Lung (tissue), 12 donors: ENCODE data around the gene PLVAP. TPM values are rescaled to one million over a fixed set of nuclear protein-coding genes. Genes with fewer than 3 reads are reported as not detected.

Experiments
- ATAC-seq: fragments of 200-7000 bp; cut with Tn5 transposase; one replicate; pipeline ENCODE4 v1.9.1; 2020; ENCODE audit warnings: moderate number of reproducible peaks; ENCODE audit not compliant: insufficient read depth, low FRiP score
- DNase-seq, 3 donors: peaks; one replicate each; pipeline ENCODE4 v3.0.0-alpha.2; 2013 to 2017
- H3K27ac ChIP-seq, 2 donors: one replicate each; pipeline ENCODE4 v1.5.1; 2013; ENCODE audit warnings: mild to moderate bottlenecking in 2 of 2, moderate library complexity in 2 of 2, control low read depth in 1 of 2, inconsistent platforms in 1 of 2, low read depth in 1 of 2, low read length in 1 of 2
- H3K27me3 ChIP-seq, 3 donors: one replicate each; pipeline ENCODE4 v1.5.1; 2013; ENCODE audit warnings: low read length in 2 of 3; ENCODE audit not compliant: control insufficient read depth in 3 of 3, insufficient read depth in 3 of 3
- H3K36me3 ChIP-seq, 4 donors: one replicate each; pipeline ENCODE4 v1.5.1; 2013; ENCODE audit warnings: low read length in 4 of 4, mild to moderate bottlenecking in 1 of 4, moderate library complexity in 1 of 4; ENCODE audit not compliant: control insufficient read depth in 4 of 4, insufficient read depth in 4 of 4
- H3K4me1 ChIP-seq, 5 donors: one replicate each; pipeline ENCODE4 v1.5.1; 2013; ENCODE audit warnings: low read length in 5 of 5, mild to moderate bottlenecking in 2 of 5, moderate library complexity in 1 of 5; ENCODE audit not compliant: control insufficient read depth in 5 of 5, insufficient read depth in 5 of 5
- H3K4me3 ChIP-seq: one replicate; pipeline ENCODE4 v1.5.1; 2013; ENCODE audit warnings: mild to moderate bottlenecking, control low read depth, moderate library complexity
- H3K9ac ChIP-seq, 2 donors: one replicate each; pipeline ENCODE4 v1.5.1; 2013; ENCODE audit warnings: low read length in 2 of 2, control low read depth in 1 of 2; ENCODE audit not compliant: insufficient read depth in 1 of 2
- H3K9me3 ChIP-seq, 4 donors: one replicate each; pipeline ENCODE4 v1.5.1; 2013; ENCODE audit warnings: low read length in 3 of 4, mild to moderate bottlenecking in 1 of 4, moderate library complexity in 1 of 4; ENCODE audit not compliant: control insufficient read depth in 4 of 4, insufficient read depth in 3 of 4
- CTCF ChIP-seq: IDR thresholded peaks from 2 replicates; pipeline ENCODE4 v1.5.1; 2012; ENCODE audit warnings: mild to moderate bottlenecking; ENCODE audit errors: control extremely low read depth, extremely low read depth
- WGBS, 2 donors: extraction: QIAGEN DNeasy Blood & Tissue Kit; methylation state at CpG; one replicate each; pipeline ENCODE4 v1.1.7; 2013; 5-methylcytosine and 5-hydroxymethylcytosine counted together
- polyA plus RNA-seq, 2 donors: library from polyadenylated mRNA; stranded (reverse); fragments of 200-250 nt; gene quantifications; one replicate each; pipeline ENCODE4 v1.2.1, GENCODE V29; 2013
- total RNA-seq, 2 donors: library from RNA; depleted of rRNA in 1 of 2; stranded (reverse); fragments of >200 nt in 1 of 2; gene quantifications; one replicate each; pipeline ENCODE4 v1.2.1, GENCODE V29; 2014 to 2021
- donor health status: control.
- donor health status: control.
- donor health status: Bipolar disorder and iron deficiency.
- donor health status: healthy.
- donor health status: DM: yes; HTN: yes; CAD: no.

Gene PLVAP
- total and polyA plus RNA-seq, 4 donors = 6.4 to 55.0 (median 25.8) TPM

- peaks cover 0 to 10% (median 9%) of the 10 kb centered on the region in 3 donors for H3K27me3 ChIP-seq
- TF ChIP-seq CTCF = no peak
- WGBS, 2 donors = 47 to 64% methylated on average over 2 of the region's 2 CpGs
- no peak overlapping the region for H3K27ac ChIP-seq
- H3K4me1 ChIP-seq = peaks cover 2 to 14% (median 3%) of the 10 kb centered on the region in 5 donors
- H3K36me3 ChIP-seq = no peaks in the 10 kb centered on the region
- no peak for ATAC-seq
- no peak for DNase-seq
- H3K9ac ChIP-seq = no peak overlapping the region
- peaks cover 0 to 6% (median 0%) of the 10 kb centered on the region in 4 donors for H3K9me3 ChIP-seq
- H3K4me3 ChIP-seq = no peak overlapping the region
Observed at GRCh38 chr19:17393002-17393401, 15.9 kb upstream of the PLVAP start.

GRCh38 chr19:17391371-17392151 is 14.4 kb upstream of the PLVAP start:
- Histone ChIP-seq H3K27ac (no peak overlapping the region), H3K4me3 (no peak overlapping the region), H3K36me3 (no peaks in the 10 kb centered on the region), H3K27me3 (peaks cover 0 to 10% (median 9%) of the 10 kb centered on the region in 3 donors), H3K4me1 (peaks cover 2 to 14% (median 3%) of the 10 kb centered on the region in 5 donors), H3K9me3 (peaks cover 0 to 6% (median 0%) of the 10 kb centered on the region in 4 donors), H3K9ac (no peak overlapping the region)
- DNase-seq (no peak), ATAC-seq (no peak)
- no peak for TF ChIP-seq CTCF
- WGBS, 2 donors = 6 to 9% methylated on average over 26 of the region's 26 CpGs

GRCh38 chr19:17390665-17391370 is 13.7 kb upstream of the PLVAP start:
- 0 to 1% methylated on average over 49 to 50 of the region's 50 CpGs for WGBS, 2 donors

More at GRCh38 chr19:17390665-17391370, 13.7 kb upstream of the PLVAP start:
- Histone ChIP-seq H3K4me1 (peaks cover 2 to 14% (median 3%) of the 10 kb centered on the region in 5 donors), H3K4me3 (peak overlapping the region; percentile 29), H3K27me3 (peaks cover 0 to 10% (median 9%) of the 10 kb centered on the region in 3 donors), H3K9me3 (peaks cover 0 to 6% (median 0%) of the 10 kb centered on the region in 4 donors), H3K36me3 (no peaks in the 10 kb centered on the region), H3K27ac (peak overlapping the region in 1 of 2 donors; percentile 49), H3K9ac (no peak overlapping the region)
- peak; percentile 96 to 98 (median 96) for DNase-seq
- peak; percentile 98 for ATAC-seq
- TF ChIP-seq CTCF = peak; percentile 82
